Activated CD4-positive, alpha-beta T cell treated with anti-CD3 and anti-CD28 coated beads, Interleukin-2, amount 50 U/mL, for 16 hours (primary cell): ENCODE measurements around the gene PSMD7.

Experiments
- DNase-seq: peaks from one replicate; pipeline ENCODE4 v3.0.0-alpha.2; 2020

Gene PSMD7

GRCh38 chr16:74296432-74297144, at the start of gene PSMD7:
TSS of gene PSMD7 (plus strand) at chr16:74296814. CDS start at chr16:74296915, 101 bp downstream.
- DNase-seq, result peak; percentile 93

GRCh38 chr16:74249254-74249653, 47.4 kb upstream of the PSMD7 start:
- DNase-seq, result no peak

GRCh38 chr16:74249846-74250245, 46.8 kb upstream of the PSMD7 start:
- no peak for DNase-seq

- DNase-seq, result no peak
These were observed 44.3 kb upstream of the PSMD7 start for GRCh38 chr16:74252329-74252728.

GRCh38 chr16:74253161-74253938, 43.3 kb upstream of the PSMD7 start:
- DNase-seq, result no peak

GRCh38 chr16:74257061-74257460, 39.6 kb upstream of the PSMD7 start:
- no peak for DNase-seq

GRCh38 chr16:74261068-74261467, 35.5 kb upstream of the PSMD7 start:
- DNase-seq, result no peak

- DNase-seq, result no peak
These were observed 31.8 kb upstream of the PSMD7 start for GRCh38 chr16:74264811-74265210.

GRCh38 chr16:74268372-74268782, 28.2 kb upstream of the PSMD7 start:
- no peak for DNase-seq

- DNase-seq, result no peak
These were observed 24.7 kb upstream of the PSMD7 start for GRCh38 chr16:74271872-74272271.

- no peak for DNase-seq
These were observed 21.5 kb upstream of the PSMD7 start for GRCh38 chr16:74275031-74275636.

GRCh38 chr16:74275711-74276110, 20.9 kb upstream of the PSMD7 start:
- no peak for DNase-seq

GRCh38 chr16:74277974-74278373, 18.6 kb upstream of the PSMD7 start:
- no peak for DNase-seq

GRCh38 chr16:74279266-74279665, 17.3 kb upstream of the PSMD7 start:
- DNase-seq, result peak; percentile 10

- no peak for DNase-seq
These were observed 16.8 kb upstream of the PSMD7 start for GRCh38 chr16:74279805-74280204.

- no peak for DNase-seq
These were observed 16.2 kb upstream of the PSMD7 start for GRCh38 chr16:74280448-74280847.

GRCh38 chr16:74281300-74281699, 15.3 kb upstream of the PSMD7 start:
- no peak for DNase-seq

GRCh38 chr16:74283716-74284115, 12.9 kb upstream of the PSMD7 start:
- DNase-seq, result no peak

GRCh38 chr16:74288065-74288464, 8.5 kb upstream of the PSMD7 start:
- DNase-seq, result no peak

- no peak for DNase-seq
These were observed 6.3 kb upstream of the PSMD7 start for GRCh38 chr16:74290356-74290755.

GRCh38 chr16:74291176-74291575, 5.4 kb upstream of the PSMD7 start:
- no peak for DNase-seq

GRCh38 chr16:74291577-74292208, 4.9 kb upstream of the PSMD7 start:
- DNase-seq, result no peak

GRCh38 chr16:74296104-74296431, 546 bp upstream of the PSMD7 start:
- DNase-seq, result no peak
